ENCODE results near the gene TEX38. TPM values are rescaled to one million over a fixed set of nuclear protein-coding genes. Genes with fewer than 3 reads are reported as not detected.
"Not testable (repeated sequence)": the region's sequence is repeated elsewhere in the genome, so short reads cannot be mapped to it uniquely, and the experiment has no call there.

The TEX38 gene
- total RNA-seq, 2 donors from 2014 or later: not detected

GRCh38 chr1:46649764-46650163, 21.9 kb upstream of the TEX38 start:
- no peak for ATAC-seq (ENCODE audit: insufficient number of reproducible peaks, low FRiP score, low read depth)
- H3K27ac ChIP-seq: no peak overlapping the region
- no peak for TF ChIP-seq CTCF (IDR thresholded peaks at IDR 0.05)
- no peak overlapping the region for H3K4me3 ChIP-seq
- H3K4me1 ChIP-seq (ENCODE audit: control insufficient read depth in 1 of 2, low read depth in 2 of 2): no peaks in the 10 kb centered on the region
- H3K27me3 ChIP-seq (replicated peaks; ENCODE audit: insufficient read depth): no peaks in the 10 kb centered on the region
- no peaks in the 10 kb centered on the region for H3K9me3 ChIP-seq
- DNase-seq (ENCODE audit: low spot score): no peak
- H3K36me3 ChIP-seq: peaks cover 11% of the 10 kb centered on the region

DNA sequence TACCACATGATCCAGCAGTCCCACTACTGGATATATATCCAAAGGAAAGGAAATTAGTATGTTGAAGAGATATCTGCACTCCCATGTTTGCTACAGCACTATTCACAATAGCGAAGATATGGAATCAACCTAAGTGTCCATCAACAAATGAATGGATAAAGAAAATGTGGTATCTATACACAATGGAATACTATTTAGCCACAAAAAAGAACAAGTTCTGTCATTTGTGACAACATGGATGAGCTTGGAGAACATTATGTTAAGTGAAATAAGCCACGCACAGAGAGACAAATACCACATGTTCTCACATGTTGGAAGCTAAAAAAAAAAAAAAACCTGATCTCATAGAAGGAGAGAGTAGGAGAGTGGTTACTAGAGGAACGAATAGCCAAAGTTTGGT, 21.2 kb upstream of the TEX38 start:
- DNase-seq (ENCODE audit: low spot score) (no peak), ATAC-seq (ENCODE audit: insufficient number of reproducible peaks, low FRiP score, low read depth) (no peak)
- no peaks in the 10 kb centered on the region for H3K4me1 ChIP-seq (ENCODE audit: control insufficient read depth in 1 of 2, low read depth in 2 of 2)
- no peak overlapping the region for H3K4me3 ChIP-seq
- no peaks in the 10 kb centered on the region for H3K9me3 ChIP-seq
- H3K27me3 ChIP-seq (replicated peaks; ENCODE audit: insufficient read depth): no peaks in the 10 kb centered on the region
- no peak for TF ChIP-seq CTCF (IDR thresholded peaks at IDR 0.05)
- no peak overlapping the region for H3K27ac ChIP-seq
- H3K36me3 ChIP-seq: peaks cover 15% of the 10 kb centered on the region

DNA sequence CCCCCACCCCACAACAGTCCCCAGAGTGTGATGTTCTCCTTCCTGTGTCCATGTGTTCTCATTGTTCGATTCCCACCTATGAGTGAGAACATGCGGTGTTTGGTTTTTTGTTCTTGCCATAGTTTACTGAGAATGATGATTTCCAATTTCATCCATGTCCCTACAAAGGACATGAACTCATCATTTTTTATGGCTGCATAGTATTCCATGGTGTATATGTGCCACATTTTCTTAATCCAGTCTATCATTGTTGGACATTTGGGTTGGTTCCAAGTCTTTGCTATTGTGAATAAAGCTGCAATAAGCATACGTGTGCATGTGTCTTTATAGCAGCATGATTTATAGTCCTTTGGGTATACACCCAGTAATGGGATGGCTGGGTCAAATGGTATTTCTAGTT, 20.5 kb upstream of the TEX38 start:
- not testable (repeated sequence) for H3K4me3 ChIP-seq; DNase-seq (ENCODE audit: low spot score); H3K9me3 ChIP-seq; H3K27ac ChIP-seq; H3K27me3 ChIP-seq (replicated peaks; ENCODE audit: insufficient read depth); ATAC-seq (ENCODE audit: insufficient number of reproducible peaks, low FRiP score, low read depth); H3K4me1 ChIP-seq (ENCODE audit: control insufficient read depth in 1 of 2, low read depth in 2 of 2)
- H3K36me3 ChIP-seq: peaks cover 21% of the 10 kb centered on the region

GRCh38 chr1:46652321-46653100, 19.1 kb upstream of the TEX38 start:
- Histone ChIP-seq H3K27ac (peak overlapping the region in 1 of 2 donors; percentile 33), H3K4me1 (ENCODE audit: control insufficient read depth in 1 of 2, low read depth in 2 of 2) (no peaks in the 10 kb centered on the region), H3K4me3 (no peak overlapping the region), H3K36me3 (peaks cover 29% of the 10 kb centered on the region), H3K27me3 (replicated peaks; ENCODE audit: insufficient read depth) (no peaks in the 10 kb centered on the region), H3K9me3 (no peaks in the 10 kb centered on the region)
- no peak for TF ChIP-seq CTCF (IDR thresholded peaks at IDR 0.05)
- no peak for DNase-seq (ENCODE audit: low spot score)
- no peak for ATAC-seq (ENCODE audit: insufficient number of reproducible peaks, low FRiP score, low read depth)

GRCh38 chr1:46653405-46653958, 18.2 kb upstream of the TEX38 start:
- no peaks in the 10 kb centered on the region for H3K9me3 ChIP-seq
- DNase-seq (ENCODE audit: low spot score) (no peak), ATAC-seq (ENCODE audit: insufficient number of reproducible peaks, low FRiP score, low read depth) (no peak)
- no peaks in the 10 kb centered on the region for H3K27me3 ChIP-seq (replicated peaks; ENCODE audit: insufficient read depth)
- H3K4me3 ChIP-seq: no peak overlapping the region
- peaks cover 35% of the 10 kb centered on the region for H3K36me3 ChIP-seq
- H3K4me1 ChIP-seq (ENCODE audit: control insufficient read depth in 1 of 2, low read depth in 2 of 2): no peaks in the 10 kb centered on the region
- TF ChIP-seq CTCF (IDR thresholded peaks at IDR 0.05): no peak
- peak overlapping the region in 1 of 2 donors; percentile 33 for H3K27ac ChIP-seq

All from thoracic aorta (tissue), 2 donors.